Posterior cingulate gyrus (tissue), 11 donors: Measurements from ENCODE around the gene PIAS2.
"Not testable (repeated sequence)": the region's sequence is repeated elsewhere in the genome, so short reads cannot be mapped to it uniquely, and the experiment has no call there.

Source experiments
- DNase-seq, 10 donors: peaks; one replicate each; pipeline versions ENCODE4 v3.0.0 to v3.0.0-alpha.2; 2020 to 2021; ENCODE audit warnings: mixed read lengths in 3 of 10
- intact Hi-C: fragments of 100-400 bp; cut with DNase I; formaldehyde crosslinking; loops from one replicate; pipeline ENCODE4 v1.15.1; 2023

Gene PIAS2

GRCh38 chr18:46910856-46911255 is 6.5 kb downstream of the PIAS2 start:
- DNase-seq, result no peak
- intact Hi-C loops, result no loop called here

- intact Hi-C loops, result no loop called here
- DNase-seq, result no peak
Observed at GRCh38 chr18:46909497-46909896, 7.8 kb downstream of the PIAS2 start.

- intact Hi-C loops, result no loop called here
- DNase-seq, result no peak
Observed at GRCh38 chr18:46903406-46903805, 13.9 kb downstream of the PIAS2 start.

- DNase-seq, result no peak
Observed at GRCh38 chr18:46899274-46899948, 17.9 kb downstream of the PIAS2 start.

GRCh38 chr18:46894124-46894523 is 23.2 kb downstream of the PIAS2 start:
- no peak for DNase-seq
- intact Hi-C loops, result no loop called here

More at GRCh38 chr18:46899274-46899948, 17.9 kb downstream of the PIAS2 start:
- intact Hi-C loops, result no loop called here

DNA sequence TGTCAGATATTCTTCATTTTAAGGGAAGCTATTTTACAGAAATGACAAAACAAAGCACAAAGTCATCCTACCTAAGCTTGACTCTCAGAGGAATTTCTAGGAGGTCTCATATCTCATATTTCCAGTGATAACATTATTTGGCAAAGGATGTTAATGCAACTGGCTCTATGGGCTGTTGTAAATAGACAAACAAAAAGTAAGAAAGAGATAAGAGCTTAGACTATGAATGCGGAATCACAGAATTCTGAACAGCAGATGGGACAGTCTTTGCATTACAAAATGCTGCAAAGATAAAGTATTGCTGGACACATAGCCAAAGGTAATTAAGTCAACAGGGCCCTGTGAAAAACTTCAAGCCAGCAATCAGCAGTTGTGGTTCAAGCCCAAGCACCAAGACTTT is 23.9 kb downstream of the PIAS2 start:
- intact Hi-C loops, result no loop called here
- no peak for DNase-seq

GRCh38 chr18:46892842-46893241 is 24.5 kb downstream of the PIAS2 start:
- no peak for DNase-seq
- intact Hi-C loops, result no loop called here

- no peak for DNase-seq
- intact Hi-C loops, result no loop called here
Observed at GRCh38 chr18:46891742-46892214, 25.5 kb downstream of the PIAS2 start.

DNA sequence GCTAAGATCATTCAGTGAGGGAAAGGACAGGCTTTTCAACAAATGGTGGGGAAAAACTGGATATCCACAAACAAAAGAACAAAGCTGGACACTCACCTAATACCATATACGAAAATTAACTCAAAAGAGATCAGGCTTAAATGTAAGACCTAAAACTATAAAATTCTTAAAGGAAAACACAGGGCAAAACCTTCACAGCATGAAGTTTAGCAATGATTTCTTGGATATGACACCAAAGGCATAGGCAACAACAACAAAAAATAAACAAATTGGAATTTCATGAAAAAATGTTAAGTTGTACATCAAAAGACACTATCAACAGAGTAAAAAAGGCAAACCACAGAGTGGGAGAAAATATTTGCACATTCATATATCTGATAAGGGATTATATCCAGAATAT is 28.3 kb downstream of the PIAS2 start:
- intact Hi-C loops, result no loop called here
- no peak for DNase-seq

DNA sequence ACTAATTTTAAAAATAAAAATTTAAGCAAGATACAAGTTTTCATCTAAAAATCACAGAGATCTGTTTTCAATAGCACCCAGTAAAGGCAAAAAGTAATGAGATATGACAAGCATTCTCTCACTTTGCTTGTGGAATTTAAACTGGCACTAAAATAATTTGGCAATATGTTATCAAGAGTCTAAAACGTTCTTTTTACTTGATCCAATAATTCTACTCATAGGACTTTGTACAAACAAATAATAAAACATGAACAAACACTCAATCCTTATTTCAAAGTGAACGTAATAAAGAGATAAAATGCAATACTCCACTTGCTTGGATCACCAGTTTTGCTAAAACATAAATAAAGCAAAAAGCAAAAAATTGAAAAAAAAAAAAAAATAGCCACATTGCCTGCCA is 30.4 kb downstream of the PIAS2 start:
- intact Hi-C loops, result no loop called here
- no peak for DNase-seq

GRCh38 chr18:46883180-46883579 is 34.1 kb downstream of the PIAS2 start:
- intact Hi-C loops, result no loop called here
- no peak for DNase-seq

DNA sequence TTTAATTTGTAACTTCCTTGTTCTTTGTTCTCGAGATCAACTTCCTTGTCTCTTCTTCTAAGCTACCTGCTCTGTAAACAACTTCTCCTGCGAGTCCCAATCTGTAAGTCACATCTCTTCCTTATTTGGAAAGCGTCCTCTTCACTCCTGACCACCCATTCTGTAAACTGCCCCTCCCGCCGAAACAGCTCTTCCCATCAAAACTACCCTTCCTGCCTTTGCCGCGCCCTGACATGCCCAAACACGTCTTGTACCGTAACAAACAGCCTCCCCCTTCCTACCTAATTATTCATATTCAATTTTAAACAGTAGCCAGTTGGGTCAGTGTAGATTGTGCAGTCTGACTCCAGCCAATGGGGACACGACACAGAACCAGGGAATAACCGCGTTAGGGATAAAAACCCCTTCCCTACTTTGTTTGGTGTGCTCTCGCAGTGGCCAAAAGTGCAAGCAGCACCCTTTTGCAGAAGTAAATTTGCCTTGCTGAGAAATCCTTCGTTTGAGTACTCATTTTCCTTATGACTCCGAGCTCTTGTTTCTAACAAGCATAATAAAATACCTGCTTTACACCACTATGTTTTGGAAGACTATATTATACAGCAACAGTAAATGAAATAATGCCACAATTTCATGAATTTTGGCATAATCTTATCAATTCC is 39.8 kb downstream of the PIAS2 start:
- DNase-seq, result no peak
- intact Hi-C loops, result no loop called here

GRCh38 chr18:46868169-46868921 is 49.0 kb downstream of the PIAS2 start:
- intact Hi-C loops, result no loop called here
- DNase-seq, result no peak

DNA sequence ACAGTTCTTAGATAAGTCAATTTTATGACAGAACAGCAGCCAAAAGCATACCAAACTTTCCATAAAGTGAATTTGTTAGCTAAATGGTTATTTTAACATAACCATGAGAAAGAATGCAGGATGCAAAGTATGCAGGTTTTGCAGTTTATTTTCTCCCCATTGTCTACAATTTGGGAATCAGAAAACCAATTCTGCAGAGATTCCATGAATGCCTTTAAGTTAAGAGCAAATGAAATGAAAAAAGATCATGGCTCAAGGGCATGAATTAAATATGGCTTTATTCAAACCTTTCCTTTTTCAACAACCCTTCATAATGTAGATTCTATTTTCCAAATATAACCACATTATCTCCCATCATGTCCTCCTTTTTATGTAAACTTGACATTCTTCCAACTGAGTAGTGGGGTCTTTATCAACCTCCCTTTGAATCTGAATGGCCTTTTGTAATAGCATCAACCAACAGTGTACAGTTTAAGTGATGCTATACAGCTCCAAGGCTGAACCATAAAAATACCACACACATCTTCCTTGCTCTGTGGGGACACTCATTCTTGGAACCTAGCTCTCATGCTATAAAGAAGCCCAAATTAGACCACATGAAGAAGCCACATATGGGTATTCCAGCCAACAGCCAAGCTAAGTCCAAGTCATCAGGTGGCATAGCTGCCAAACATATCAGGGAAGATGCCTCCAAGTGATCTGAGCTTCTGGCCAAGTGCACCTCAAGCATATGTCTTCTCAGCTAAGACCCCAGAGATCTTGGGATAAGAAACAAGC is 49.8 kb downstream of the PIAS2 start:
- DNase-seq, result no peak
- intact Hi-C loops, result no loop called here

- intact Hi-C loops, result no loop called here
- no peak for DNase-seq
Observed at GRCh38 chr18:46866523-46866922, 50.8 kb downstream of the PIAS2 start.

- intact Hi-C loops, DNase-seq: not testable (repeated sequence)
Observed at GRCh38 chr18:46865245-46865644, 52.1 kb downstream of the PIAS2 start.

GRCh38 chr18:46859855-46860254 is 57.5 kb downstream of the PIAS2 start:
- intact Hi-C loops, result loop anchor here (5.0 to 10.0 kb wide), 2 partner anchors 195 to 578 kb away; no protein-coding TSS in a partner anchor

GRCh38 chr18:46858290-46858689 is 59.0 kb downstream of the PIAS2 start:
- intact Hi-C loops, result loop anchor here (5.0 to 10.0 kb wide), 2 partner anchors 193 to 576 kb away; no protein-coding TSS in a partner anchor
- DNase-seq, result no peak

More at GRCh38 chr18:46859855-46860254, 57.5 kb downstream of the PIAS2 start:
- no peak for DNase-seq

DNA sequence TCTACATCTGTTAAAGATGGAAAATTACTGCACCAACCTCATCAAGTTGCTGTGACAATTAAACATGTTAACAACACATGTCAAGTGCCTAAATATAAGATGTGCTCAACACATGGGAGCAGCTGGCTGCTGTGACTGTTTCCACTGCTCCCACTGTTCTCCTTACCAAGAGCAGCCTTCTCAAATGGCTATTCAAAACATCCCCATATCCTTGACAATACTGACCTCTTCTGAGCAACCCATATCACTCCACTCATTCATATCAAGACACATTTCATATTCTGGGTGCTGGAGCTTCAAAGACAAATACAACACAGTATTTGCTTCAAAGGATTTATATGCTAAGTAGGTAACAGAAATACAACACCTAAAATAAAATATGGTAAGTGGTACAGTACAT is 60.3 kb downstream of the PIAS2 start:
- intact Hi-C loops, result loop anchor here (5.0 to 10.0 kb wide), 2 partner anchors 192 to 575 kb away; no protein-coding TSS in a partner anchor
- no peak for DNase-seq

- intact Hi-C loops, result no loop called here
- DNase-seq, result no peak
Observed at GRCh38 chr18:46849007-46849406, 68.3 kb downstream of the PIAS2 start.
